NCI-H146 treated with DMSO at 0.1 percent for 48 hours (cell line): ENCODE results near the gene SAMD3.
A peak's percentile ranks its signal among the peaks of the same experiment; 100 is the strongest.
"Not testable (repeated sequence)": the region's sequence is repeated elsewhere in the genome, so short reads cannot be mapped to it uniquely, and the experiment has no call there.

Experiments used
- DNase-seq: peaks from one replicate; lab custom pipeline; 2025; ENCODE audit not compliant: unreplicated experiment; lab: John Stamatoyannopoulos, UW

SAMD3 gene

GRCh38 chr6:130138116-130138908 is 84.4 kb downstream of the SAMD3 start:
- no peak for DNase-seq

GRCh38 chr6:130136798-130137197 is 86.0 kb downstream of the SAMD3 start:
- no peak for DNase-seq

GRCh38 chr6:130134582-130134981 is 88.2 kb downstream of the SAMD3 start:
- no peak for DNase-seq

- no peak for DNase-seq
These were observed 90.5 kb downstream of the SAMD3 start for GRCh38 chr6:130132286-130132701.

GRCh38 chr6:130129762-130130246 is 92.9 kb downstream of the SAMD3 start:
- no peak for DNase-seq

GRCh38 chr6:130128326-130128725 is 94.4 kb downstream of the SAMD3 start:
- no peak for DNase-seq

- DNase-seq, result no peak
These were observed 95.6 kb downstream of the SAMD3 start for GRCh38 chr6:130127195-130127594.

- DNase-seq, result no peak
These were observed 100.5 kb downstream of the SAMD3 start for GRCh38 chr6:130122243-130122642.

- DNase-seq, result no peak
These were observed 102.0 kb downstream of the SAMD3 start for GRCh38 chr6:130120731-130121130.

- DNase-seq, result no peak
These were observed 103.5 kb downstream of the SAMD3 start for GRCh38 chr6:130119211-130119610.

GRCh38 chr6:130118236-130118635 is 104.5 kb downstream of the SAMD3 start:
- DNase-seq, result no peak

GRCh38 chr6:130117187-130117701 is 105.5 kb downstream of the SAMD3 start:
- not testable (repeated sequence) for DNase-seq

GRCh38 chr6:130116273-130116672 is 106.5 kb downstream of the SAMD3 start:
- DNase-seq, result no peak

GRCh38 chr6:130115036-130115435 is 107.7 kb downstream of the SAMD3 start:
- no peak for DNase-seq

- DNase-seq, result no peak
These were observed 109.5 kb downstream of the SAMD3 start for GRCh38 chr6:130113201-130113710.

- DNase-seq, result no peak
These were observed 111.7 kb downstream of the SAMD3 start for GRCh38 chr6:130111031-130111430.

GRCh38 chr6:130107710-130108109 is 115.0 kb downstream of the SAMD3 start:
- DNase-seq, result no peak

GRCh38 chr6:130105996-130106704 is 116.6 kb downstream of the SAMD3 start:
- no peak for DNase-seq

- DNase-seq, result no peak
These were observed 123.6 kb downstream of the SAMD3 start for GRCh38 chr6:130099119-130099518.

GRCh38 chr6:130098317-130098716 is 124.4 kb downstream of the SAMD3 start:
- peak; percentile 48 for DNase-seq
